ENCODE results near the gene PUS1.

DNA sequence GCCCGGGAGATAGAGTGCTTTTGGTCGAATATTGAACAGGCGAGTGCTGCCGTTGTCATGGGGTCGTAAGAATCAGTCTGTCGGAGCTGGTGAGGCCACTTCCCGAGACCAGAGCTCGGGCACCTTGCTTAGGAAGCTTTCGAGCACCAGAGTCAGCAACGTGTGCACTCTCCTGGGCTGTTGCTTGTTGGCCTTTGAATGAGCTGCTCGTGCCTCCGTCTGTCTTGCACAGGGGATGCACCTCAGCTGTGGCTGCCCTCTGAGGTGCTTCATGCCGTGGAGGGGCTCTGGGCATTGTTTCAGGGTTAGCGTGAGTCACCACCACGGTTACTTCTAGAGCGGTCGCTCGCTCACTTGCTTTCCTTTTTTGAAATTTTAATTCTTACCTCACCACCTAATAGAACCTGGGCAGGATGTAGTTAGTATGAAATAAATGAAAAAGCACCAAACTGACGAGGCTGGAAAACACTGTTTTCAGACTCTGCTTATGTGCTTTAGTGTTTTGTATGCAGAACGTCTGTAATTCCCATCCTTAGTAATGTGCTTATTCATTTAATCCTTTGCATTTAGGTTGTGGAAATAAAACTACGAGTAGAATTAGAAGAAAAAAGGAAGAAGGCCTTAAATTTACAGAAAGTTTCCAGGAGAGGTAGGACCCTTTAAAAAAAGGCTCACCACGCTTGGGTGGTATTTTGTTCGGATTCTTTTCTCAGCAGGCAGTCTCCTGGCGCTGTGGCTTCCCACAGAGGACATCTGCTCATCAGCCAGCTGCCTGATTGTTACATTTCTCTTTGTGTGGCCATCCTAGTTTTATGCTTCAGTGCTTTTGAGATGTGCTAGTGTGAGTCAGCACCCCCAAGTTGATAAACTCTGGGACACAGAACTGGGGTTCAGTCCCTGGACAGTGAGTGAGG is 61.2 kb downstream of the PUS1 start:
- no peak for TF ChIP-seq YY1 (IDR thresholded peaks at IDR 0.05; ENCODE audit: insufficient read depth, insufficient read length)
- no peak for TF ChIP-seq ZNF274 (IDR thresholded peaks at IDR 0.05; ENCODE audit: low read depth, low read length)
- no peak for TF ChIP-seq SUZ12 (IDR thresholded peaks at IDR 0.05; ENCODE audit: extremely low read depth, insufficient read depth, insufficient read length)
